Stimulated activated CD8-positive, alpha-beta memory T cell treated with anti-CD3 and anti-CD28 coated beads, Interleukin-15, amount 100 ng/mL, for 4 hours (primary cell): Measurements from ENCODE around the gene CCDC186.

Experiments
- DNase-seq, 2 donors: peaks; one replicate each; pipeline ENCODE4 v3.0.0-alpha.2; 2020; ENCODE audit warnings: low read depth in 2 of 2

Gene CCDC186

DNA sequence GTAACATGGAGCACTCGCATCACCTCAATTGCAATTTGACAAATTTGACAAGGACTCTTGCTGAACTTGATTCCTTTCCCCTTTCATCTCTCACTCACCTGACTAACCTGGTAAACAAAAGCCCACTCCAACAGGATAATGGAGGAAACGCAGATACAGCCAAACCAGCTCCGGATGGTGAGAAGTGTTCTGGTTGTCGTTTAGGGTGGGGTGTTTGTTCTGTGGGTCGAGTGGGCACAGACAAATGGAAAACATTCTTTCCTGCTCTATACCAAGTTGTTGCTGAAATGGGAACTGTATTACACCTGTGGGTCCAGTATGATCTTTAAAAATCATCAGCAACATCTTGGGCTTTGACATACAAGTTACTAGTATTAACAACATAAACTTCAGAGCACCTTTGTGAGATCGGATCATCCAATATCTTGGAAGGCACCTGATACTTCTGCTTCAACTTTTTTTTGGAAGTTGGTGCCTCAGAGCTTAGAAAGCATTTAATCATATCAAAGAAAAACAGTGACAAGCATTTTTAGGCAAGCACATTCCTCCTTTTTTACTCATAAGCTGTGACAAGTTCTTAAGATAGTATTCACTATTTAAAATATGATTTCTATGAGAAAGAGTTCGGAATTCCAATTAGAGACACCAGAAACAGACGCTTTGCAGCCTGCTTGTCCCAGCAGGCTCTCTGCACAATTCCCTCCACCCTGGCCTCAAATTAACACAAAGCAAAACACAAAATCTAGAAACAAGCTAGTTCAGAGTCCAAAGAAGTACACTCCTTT is 58.1 kb downstream of the CCDC186 start:
- DNase-seq, result no peak

DNA sequence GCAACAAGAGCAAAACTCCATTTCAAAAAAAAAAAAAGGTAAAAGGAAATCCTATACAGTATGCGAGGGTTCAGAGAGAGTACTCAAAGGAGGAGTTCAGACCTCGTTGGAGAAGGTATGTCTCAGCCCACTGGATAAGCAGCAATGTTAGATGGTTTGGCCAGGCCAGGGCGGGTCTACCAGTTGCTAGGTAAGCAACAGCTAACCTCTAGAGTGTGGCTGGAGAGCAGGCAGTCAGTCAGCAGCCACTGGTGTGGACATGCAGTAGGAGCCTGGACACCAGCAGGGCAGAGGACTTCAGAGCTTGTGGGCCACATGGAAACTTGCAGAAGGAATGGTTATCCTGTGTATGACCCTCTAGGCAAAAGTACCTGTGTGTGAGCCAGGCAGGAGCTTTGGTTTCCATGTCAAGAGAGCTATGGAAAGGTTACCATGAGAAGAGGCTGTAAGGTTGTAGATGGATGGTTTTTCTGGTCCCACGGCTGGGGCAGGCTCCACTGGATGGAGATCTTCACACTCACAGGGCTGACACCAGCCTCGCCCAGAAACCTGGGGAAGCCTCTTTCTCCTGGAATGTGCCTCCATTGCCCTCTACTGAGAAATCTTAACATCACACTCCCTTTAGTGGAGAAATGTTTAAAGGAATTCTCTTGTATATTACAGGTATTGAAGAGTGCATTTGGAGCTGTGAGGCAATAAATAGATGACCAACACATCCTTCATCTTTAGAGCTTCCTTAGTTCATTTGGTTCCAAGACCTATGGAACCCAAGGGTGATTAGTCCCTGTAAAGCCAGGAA is 63.6 kb downstream of the CCDC186 start:
- DNase-seq, result no peak

DNA sequence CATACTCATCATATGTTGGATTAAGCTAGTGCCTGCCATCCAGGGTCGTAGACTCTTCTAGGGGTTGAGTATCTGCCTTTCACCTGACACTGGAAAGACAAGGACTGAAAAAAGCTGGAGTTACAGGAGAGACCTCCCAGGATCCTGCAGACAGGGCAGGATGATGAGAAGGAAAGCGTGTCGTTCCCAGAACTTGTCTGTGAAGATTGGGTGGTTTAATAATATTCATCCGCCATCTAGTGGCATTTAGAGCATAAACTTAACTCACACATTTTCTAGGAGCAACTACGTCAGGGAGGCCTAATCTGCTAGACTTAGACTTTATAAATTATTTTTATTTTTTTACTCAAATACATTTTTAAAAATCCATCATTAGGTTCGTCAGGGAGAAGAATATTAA is 70.7 kb downstream of the CCDC186 start:
- no peak for DNase-seq

DNA sequence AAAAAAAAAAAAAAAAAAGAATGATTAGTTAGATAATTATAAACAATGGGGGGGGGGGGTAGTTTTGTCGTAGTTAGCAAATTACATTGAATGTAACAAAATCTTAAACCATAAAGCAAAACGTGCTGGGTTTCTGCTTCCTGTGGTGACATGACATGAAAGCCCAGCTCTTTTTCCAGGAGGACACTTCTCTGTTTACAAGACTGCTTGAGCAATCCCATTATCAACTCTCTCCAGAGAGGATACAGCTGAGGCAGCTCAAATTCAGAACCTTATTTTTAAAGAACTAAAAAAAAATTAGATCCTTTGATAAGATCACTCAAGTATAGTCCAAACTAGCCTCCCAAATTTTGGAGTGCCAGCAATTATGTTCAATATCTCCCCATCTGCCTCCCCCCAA is 71.7 kb downstream of the CCDC186 start:
- no peak for DNase-seq

DNA sequence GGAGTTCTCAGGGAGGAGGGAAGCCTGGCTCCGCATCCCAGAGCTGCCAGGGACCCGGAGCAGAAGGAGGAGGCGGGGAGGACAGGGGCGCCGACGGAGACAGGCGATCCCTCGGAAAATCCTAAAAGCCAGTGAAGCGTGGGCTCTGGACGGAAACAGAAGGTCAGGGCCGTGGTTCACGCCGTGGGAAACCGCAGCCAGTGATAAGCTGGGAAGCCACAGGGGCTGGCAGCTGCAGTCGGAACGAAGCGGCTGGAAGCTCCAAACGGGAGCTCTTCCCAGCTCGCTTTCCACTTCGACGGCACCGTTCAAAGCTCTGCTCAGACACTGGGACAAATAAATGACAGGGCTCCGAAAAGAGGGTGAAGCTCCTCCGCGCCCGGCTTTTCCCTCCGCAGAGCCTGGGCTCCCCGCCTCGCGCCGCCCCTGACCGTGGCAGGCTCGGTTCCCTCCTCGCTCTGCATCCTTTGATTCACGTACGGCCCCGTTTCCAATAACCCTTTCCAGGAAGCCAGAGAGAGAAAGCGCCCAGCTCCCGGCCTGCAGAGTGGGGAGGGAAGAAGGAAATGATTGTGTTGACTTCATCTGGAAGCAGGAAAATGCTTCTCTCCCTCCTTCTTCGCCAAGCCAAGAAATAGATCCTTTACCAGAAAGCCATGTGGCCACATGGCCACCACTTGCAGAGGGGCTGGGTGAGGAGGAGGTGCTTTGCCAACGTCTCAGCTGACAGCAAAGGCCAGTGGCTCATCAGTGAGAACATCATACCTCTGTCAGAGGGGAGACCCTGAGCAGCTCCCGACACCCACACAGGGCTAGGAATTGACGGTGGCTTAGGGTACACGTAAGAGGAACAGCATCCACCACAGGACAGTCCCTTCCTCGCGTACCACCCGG is 72.9 kb downstream of the CCDC186 start:
- no peak for DNase-seq

DNA sequence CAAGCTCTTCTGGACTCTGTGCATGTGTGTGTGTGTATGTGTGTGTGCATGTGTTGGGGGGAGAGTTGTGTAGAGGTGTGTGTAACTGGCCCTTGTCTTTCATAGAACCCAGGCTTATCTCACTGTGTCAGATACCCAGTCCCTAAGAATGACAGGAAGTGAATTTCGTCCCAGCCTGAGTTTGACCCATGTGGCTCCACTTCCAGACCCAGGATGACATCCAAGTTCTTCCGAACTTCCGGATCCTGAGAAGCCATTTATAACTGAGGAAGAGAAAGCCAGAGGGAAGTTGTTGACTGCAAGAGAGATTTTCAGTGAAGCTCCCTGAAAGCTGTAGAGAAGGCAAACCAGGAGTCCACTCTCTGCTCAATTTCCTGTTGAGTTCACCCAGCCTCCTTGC is 77.1 kb downstream of the CCDC186 start:
- DNase-seq, result no peak

DNA sequence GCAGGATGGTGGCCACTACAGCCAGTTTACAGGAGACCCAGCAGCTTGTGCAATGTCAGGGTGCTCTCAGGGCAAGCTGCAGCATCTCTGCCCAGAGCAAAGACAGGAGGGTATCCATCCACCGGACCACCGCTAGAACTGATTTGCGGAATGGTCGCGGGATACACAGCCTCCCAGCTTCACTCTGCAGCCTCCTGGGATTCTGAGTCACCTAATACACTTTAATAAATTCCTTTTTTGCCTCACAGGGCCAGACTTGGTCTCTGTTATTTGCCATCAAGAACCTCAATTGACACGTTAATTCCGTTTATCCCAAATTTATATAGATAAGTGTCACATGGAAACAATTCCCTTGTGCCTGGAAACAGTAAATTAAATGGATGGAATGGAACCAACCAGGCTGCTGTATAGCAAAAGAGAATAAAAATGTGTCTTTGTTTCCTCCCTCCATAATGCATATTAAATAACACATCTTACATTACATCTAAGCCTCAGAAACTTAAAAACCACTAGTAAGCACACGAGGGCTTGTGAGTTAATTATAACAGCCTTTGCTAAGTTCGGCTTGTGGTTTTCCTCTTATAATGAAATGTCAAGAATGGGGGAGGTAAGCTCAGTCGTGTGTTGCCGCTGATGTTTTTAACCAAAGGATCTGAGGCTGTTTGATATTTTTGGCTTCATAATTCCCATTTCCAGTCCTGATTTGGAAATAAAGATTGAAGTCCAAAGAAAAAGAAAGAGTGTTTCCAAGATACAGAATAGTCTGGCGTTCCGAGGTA is 78.3 kb downstream of the CCDC186 start:
- DNase-seq, result no peak

GRCh38 chr10:114094795-114095194 is 79.2 kb downstream of the CCDC186 start:
- DNase-seq, result no peak

- no peak for DNase-seq
These were observed 86.3 kb downstream of the CCDC186 start for GRCh38 chr10:114087655-114088054.

- no peak for DNase-seq
These were observed 86.7 kb downstream of the CCDC186 start for GRCh38 chr10:114087255-114087654.

DNA sequence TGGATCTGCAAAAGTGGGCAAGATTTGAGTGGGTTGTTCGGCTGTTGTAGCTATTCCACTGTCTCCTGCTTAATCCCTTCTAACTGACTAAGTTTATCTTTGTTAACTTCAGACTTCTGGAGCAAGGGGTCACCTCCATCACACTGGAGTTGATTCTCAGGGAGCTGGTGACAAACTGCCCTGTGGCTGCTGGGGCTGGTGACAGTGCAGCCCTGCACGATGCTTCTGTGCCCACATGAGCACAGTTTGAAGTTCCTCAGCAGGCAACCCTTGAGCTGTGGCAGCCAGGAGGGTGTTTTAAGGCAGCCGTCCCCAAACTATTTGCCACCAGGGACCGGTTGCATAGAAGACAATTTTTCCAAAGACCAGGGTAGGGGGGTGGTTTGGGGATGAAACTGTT is 89.8 kb downstream of the CCDC186 start:
- DNase-seq, result no peak

DNA sequence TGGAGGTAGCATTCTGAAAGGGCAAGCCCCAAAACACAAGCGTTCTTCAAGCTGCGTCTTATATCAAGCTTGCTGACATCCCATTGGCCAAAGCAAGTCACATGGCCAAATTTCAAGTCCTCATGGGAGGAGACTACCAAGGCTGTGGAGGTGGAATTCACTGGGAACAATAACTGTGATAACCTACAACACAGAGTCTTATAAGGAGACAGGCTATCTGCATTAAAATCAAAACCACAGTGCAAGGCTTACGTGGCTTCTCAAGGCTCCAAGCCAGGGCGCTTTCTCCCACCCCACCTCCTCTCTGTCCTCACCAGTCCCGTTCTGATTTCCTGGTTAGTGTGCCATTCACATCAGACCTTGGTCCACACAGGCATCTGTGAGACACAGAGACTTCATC is 91.0 kb downstream of the CCDC186 start:
- DNase-seq, result no peak

DNA sequence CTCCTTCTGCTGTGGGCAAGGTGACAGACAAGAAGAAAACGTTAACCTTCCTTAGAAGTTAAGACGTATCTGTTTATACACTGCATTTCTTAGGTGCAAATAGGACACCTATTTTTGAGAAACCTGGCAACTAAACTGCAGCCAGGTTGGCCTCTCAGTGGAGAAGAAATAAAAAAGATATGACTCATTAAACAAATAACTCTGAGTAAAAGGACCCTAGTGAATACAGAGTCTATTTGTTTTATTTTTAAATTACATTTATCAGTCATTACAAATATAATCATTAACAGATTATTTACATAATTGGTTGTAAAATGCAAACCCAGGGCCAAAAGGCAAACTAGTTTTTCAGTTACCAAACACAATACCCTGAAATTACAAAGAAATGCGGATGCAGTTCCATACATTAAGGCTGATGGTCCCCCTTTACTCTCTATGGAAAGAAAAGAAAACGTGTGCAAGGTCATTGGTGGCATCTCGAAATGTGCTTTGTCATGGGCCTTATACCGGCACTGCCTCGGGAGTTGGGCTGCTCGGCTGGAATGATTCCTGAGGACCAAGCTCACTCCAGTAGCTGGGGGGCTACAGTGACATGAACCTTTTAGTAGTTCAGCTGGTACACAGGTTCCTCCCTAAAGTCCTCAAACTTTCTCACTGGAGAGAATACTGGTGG is 92.0 kb downstream of the CCDC186 start:
- no peak for DNase-seq

GRCh38 chr10:114079421-114079820 is 94.6 kb downstream of the CCDC186 start:
- DNase-seq, result no peak

DNA sequence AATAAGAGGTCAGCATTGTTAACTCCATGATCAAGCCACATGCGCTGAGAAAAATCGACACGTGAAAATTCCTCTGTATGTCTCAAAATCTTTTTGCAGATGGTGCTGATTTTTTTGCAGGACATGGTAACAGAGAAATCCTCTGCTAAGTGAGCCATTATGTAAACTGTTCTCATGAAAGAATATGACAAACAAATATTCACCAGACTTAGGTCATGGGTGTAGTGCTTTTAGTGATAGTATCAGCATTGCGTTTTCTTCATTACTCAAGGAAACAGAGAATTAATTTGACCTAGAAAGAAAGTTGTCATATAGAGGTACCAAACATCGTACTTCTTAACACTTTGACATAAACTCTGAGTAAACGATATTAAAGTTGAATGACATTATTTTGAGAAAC is 95.7 kb downstream of the CCDC186 start:
- no peak for DNase-seq

DNA sequence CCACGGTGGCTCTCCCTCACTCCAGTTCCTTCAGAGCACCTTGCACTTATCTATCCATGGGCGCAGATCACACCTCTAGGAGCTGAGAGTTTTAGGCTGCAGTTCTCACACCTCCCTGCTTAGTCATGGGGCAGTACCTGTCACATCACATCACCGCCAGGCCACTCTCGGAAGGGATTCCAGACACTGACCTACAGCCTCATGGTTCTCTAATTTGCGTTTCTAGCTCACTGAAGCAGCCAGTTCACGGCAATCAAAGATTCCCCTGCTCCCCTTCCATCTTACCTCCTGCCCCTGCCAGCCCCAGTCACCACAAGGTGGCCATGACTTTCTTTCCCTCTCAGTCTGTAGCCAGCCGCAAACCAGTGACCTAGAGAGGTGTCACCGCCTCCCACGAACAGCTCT is 96.2 kb downstream of the CCDC186 start:
- DNase-seq, result no peak

GRCh38 chr10:114077347-114077746 is 96.7 kb downstream of the CCDC186 start:
- DNase-seq, result no peak

- no peak for DNase-seq
These were observed 98.9 kb downstream of the CCDC186 start for GRCh38 chr10:114075093-114075492.

- no peak for DNase-seq
These were observed 100.4 kb downstream of the CCDC186 start for GRCh38 chr10:114073395-114074186.

- no peak for DNase-seq
These were observed 102.8 kb downstream of the CCDC186 start for GRCh38 chr10:114071178-114071577.
